ENCODE data around the gene POLR1C.
"Not testable (repeated sequence)": the region's sequence is repeated elsewhere in the genome, so short reads cannot be mapped to it uniquely, and the experiment has no call there.

The POLR1C gene

DNA sequence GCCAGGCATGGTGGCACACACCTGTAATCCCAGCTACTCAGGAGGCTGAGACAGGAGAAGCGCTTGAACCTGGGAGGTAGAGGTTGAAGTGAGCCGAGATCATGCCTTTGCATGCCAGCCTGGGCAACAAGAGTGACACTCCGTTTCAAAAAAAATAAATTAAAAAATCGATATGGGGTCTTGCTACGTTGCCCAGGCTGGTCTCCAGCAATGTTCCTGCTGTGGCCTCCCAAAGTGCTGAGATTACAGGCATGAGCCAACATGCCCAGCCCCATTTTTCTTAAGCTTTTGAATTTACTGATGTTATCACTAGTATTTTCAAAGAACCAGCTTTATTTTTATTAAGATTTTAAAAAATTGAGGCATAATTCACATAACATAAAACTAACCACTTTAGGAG, 23.6 kb downstream of the POLR1C start:
- no peak for TF ChIP-seq POLR2A (IDR thresholded peaks at IDR 0.05; ENCODE audit: low read depth, low read length)
- DNase-seq (ENCODE audit: insufficient read length, low spot score) (no peak), FAIRE-seq (no peak)

DNA sequence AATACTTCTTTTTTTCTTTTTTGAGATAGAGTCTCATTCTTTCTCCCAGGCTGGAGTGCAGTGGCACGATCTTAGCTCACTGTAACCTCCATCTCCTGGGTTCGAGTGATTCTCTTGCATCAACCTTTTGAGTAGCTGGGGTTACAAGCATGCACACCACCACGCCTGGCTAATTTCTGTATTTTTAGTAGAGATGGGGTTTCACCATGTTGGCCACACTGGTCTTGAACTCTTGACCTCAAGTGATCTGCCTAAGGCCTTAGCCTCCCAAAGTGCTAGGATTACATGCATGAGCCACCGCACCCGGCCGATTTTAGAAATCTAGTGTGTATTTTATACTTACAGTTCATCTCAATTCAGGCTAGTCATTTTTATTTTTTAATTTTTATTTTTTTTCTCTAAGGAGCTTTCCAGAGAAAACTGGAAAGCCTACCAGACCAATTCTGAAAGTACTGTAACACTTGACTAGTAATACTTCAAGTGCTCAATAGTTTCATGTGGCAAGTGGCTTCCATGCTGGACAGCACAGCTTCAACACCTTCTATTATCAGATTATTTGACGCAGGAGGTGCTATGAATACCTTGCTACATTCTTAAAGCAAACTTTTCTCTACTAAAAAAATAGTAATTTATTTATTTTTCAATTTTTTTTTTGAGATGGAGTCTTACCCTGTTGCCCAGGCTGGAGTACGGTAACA, 25.0 kb downstream of the POLR1C start:
- TF ChIP-seq POLR2A (IDR thresholded peaks at IDR 0.05; ENCODE audit: low read depth, low read length) = no peak
- FAIRE-seq (no peak), DNase-seq (ENCODE audit: insufficient read length, low spot score) (no peak)

DNA sequence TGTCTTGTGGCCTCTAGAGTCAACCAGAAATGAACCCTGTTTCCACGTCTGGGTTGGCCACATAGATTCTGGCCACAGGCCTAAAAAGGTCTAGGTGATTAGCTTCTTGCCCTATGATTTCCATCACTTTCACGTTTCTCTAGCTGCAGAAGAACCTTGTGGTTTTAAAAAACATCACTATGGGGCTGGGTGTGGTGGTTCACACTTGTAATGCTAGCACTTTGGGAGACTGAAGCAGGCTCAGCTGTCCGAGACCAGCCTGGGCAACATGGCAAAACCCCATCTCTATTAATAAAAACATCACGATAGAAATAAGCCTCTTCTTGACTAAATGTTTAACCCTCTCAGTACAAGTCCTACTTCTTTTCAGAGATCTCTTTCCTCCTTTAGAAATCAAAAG, 27.6 kb downstream of the POLR1C start:
- no peak for TF ChIP-seq POLR2A (IDR thresholded peaks at IDR 0.05; ENCODE audit: low read depth, low read length)
- DNase-seq (ENCODE audit: insufficient read length, low spot score) (no peak), FAIRE-seq (no peak)

DNA sequence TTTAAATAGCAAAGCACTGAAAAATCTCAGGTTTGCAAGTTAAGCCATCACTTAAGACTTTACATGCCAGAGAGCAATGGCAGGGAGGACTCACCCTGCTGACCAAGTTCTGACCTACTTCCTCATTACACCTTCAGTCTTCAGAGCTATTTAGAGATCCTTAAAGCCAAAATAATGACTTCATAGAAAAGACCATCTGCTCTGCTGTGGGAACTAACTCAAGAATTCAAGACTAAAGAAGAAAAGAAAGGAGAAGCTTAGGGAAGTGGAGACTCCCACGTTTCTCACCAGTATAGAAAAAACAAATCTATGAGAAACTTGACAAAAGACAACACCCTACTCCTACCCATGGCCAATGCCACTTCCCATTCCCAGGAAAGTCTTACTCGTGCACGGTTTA, 30.3 kb downstream of the POLR1C start:
- TF ChIP-seq POLR2A (IDR thresholded peaks at IDR 0.05; ENCODE audit: low read depth, low read length) = no peak
- no peak for DNase-seq (ENCODE audit: insufficient read length, low spot score)
- FAIRE-seq = no peak

DNA sequence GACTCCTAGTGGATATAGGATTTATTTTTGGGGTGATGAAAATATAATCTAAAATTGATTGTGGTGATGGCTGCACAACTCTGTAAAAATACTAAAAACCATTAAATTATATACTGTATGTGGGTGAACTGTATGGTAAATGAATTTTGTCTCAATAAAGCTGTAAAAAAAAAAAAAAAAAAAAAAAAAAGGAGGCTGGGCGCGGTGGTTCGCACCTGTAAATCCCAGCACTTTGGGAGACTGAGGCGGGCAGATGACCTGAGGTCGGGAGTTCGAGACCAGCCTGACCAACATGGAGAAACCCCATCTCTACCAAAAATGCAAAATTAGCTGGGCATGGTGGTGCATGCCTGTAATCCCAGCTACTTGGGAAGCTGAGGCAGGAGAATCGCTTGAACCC, 40.7 kb downstream of the POLR1C start:
- not testable (repeated sequence) for DNase-seq (ENCODE audit: insufficient read length, low spot score)

DNA sequence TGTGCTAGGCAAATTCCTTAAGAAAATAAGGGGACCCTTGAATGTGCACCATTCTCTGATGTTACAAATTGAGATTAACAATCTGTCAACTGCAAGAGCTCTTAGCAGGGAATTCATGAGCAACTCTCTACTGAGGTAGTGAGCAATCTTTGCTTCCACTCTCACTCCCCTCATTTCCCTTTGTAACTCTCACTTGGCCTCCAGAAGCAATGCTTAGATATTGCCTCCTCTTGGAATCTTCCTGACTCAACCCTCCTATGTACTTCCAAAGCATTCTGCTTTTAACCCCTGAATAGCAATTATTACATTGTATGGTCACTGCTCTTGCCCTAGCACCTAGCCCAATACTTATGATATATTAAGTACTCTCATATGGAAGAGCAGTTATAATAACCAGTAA, 42.4 kb downstream of the POLR1C start:
- FAIRE-seq = no peak
- no peak for TF ChIP-seq POLR2A (IDR thresholded peaks at IDR 0.05; ENCODE audit: low read depth, low read length)
- no peak for DNase-seq (ENCODE audit: insufficient read length, low spot score)

More for the DNA sequence above, 40.7 kb downstream of the POLR1C start:
- not testable (repeated sequence) for FAIRE-seq

DNA sequence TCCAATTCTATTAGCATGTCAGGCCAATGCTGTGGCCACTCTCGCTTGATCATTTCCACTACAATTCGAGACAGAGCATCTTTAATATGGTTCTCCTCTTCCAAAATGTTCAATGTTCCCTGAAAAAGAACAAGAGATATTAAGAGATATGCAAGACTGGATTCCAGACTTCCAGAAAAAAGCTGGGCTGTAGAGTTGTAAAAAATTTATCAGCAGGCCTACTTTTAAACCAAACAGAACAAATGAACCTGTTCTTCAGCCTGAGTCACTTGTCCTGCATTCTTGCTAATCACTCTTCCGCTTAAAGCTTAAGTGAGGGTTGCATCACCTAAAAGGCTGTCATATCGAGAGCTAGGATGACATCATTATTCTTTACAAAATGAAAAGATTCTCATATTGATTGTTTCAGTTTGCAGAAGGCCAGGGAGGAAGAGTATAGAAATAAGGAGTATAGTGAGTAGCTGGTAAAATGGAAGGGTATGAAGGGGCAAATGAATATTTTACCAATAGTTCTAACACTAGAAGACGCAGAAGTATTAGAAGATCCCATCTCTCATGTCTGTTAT, 54.1 kb downstream of the POLR1C start:
- TF ChIP-seq POLR2A (IDR thresholded peaks at IDR 0.05; ENCODE audit: low read depth, low read length) = no peak
- no peak for FAIRE-seq

More for the DNA sequence above, 54.1 kb downstream of the POLR1C start:
- no peak for DNase-seq (ENCODE audit: insufficient read length, low spot score)

All from H54 (cell line).